IMR-90 (cell line): Measurements from ENCODE around the gene DPP10.

Experiments
- BHLHE40 ChIP-seq: fragments of 150-350 bp; IDR thresholded peaks from 2 replicates; pipeline ENCODE4 v1.6.1; 2016; ENCODE audit warnings: mild to moderate bottlenecking, low read depth, low read length
- CEBPB ChIP-seq: IDR thresholded peaks from 2 replicates; pipeline ENCODE4 v1.6.1; 2012; ENCODE audit warnings: low read depth, low read length, improper control_type of control experiment
- CTCF ChIP-seq: conservative IDR thresholded peaks from 2 replicates; pipeline ENCODE4 v1.5.1; 2012; ENCODE audit warnings: mild to moderate bottlenecking, low read depth, low read length, improper control_type of control experiment
- MAFK ChIP-seq: IDR thresholded peaks from 2 replicates; pipeline ENCODE4 v1.6.1; 2012; ENCODE audit warnings: low read depth, low read length, improper control_type of control experiment
- MXI1 ChIP-seq: IDR thresholded peaks from 2 replicates; pipeline ENCODE4 v1.6.1; 2012; ENCODE audit warnings: low read depth, mild to moderate bottlenecking, low read length, moderate library complexity, borderline replicate concordance
- NFE2L2 ChIP-seq: fragments of 150-350 bp; IDR thresholded peaks from 2 replicates; pipeline ENCODE4 v1.6.1; 2016; ENCODE audit warnings: low read depth, mild to moderate bottlenecking, low read length
- POLR2A ChIP-seq: IDR thresholded peaks from 2 replicates; pipeline ENCODE4 v1.6.1; 2012; ENCODE audit warnings: mild to moderate bottlenecking, low read depth, low read length
- RAD21 ChIP-seq: IDR thresholded peaks from 2 replicates; pipeline ENCODE4 v1.6.1; 2012; ENCODE audit warnings: low read length, improper control_type of control experiment
- RCOR1 ChIP-seq: IDR thresholded peaks from 2 replicates; pipeline ENCODE4 v1.6.1; 2012; ENCODE audit warnings: mild to moderate bottlenecking, low read length, improper control_type of control experiment; ENCODE audit not compliant: insufficient replicate concordance
- RFX5 ChIP-seq: IDR thresholded peaks from 2 replicates; pipeline ENCODE4 v1.8.0; 2012; ENCODE audit warnings: low read depth, mild to moderate bottlenecking, low read length, moderate library complexity
- SMC3 ChIP-seq: fragments of 150-350 bp; IDR thresholded peaks from 2 replicates; pipeline ENCODE4 v1.6.1; 2016; ENCODE audit warnings: low read depth, mild to moderate bottlenecking, antibody characterized with exemption, low read length, moderate library complexity

GRCh38 chr2:114684403-114684802, 242.0 kb downstream of the DPP10 start:
- TF ChIP-seq POLR2A (no peak), CTCF (no peak), MAFK (no peak), SMC3 (no peak), NFE2L2 (no peak), CEBPB (no peak), RAD21 (no peak), MXI1 (no peak), RFX5 (no peak), BHLHE40 (no peak), RCOR1 (no peak)
